GM23338 (cell line): Measurements from ENCODE around the gene MYO18B. TPM values are rescaled to one million over a fixed set of nuclear protein-coding genes. Genes with fewer than 3 reads are reported as not detected.

Source experiments
- ATAC-seq: fragments of 200-7000 bp; cut with Tn5 transposase; 3 replicates; pipeline ENCODE4 v1.9.1; 2020
- DNase-seq: peaks from one replicate; pipeline ENCODE4 v3.0.0-alpha.2; 2015; ENCODE audit warnings: low spot score
- H2AFZ ChIP-seq: fragments of 200-600 bp; sonication (generic); 2 replicates; pipeline ENCODE4 v1.8.0; 2016; ENCODE audit warnings: antibody characterized with exemption, mild to moderate bottlenecking, moderate library complexity
- H3F3A ChIP-seq: fragments of 200-600 bp; sonication (generic); replicated peaks from 2 replicates; pipeline ENCODE4 v1.8.0; 2017; ENCODE audit warnings: antibody characterized with exemption, mixed run types, low read depth
- H3K27ac ChIP-seq: fragments of 200-600 bp; sonication (generic); 2 replicates; pipeline ENCODE4 v1.6.1; 2016; ENCODE audit warnings: low read depth
- H3K27me3 ChIP-seq: fragments of 200-600 bp; sonication (generic); 2 replicates; pipeline ENCODE4 v1.8.0; 2016; ENCODE audit warnings: mild to moderate bottlenecking, mixed run types, moderate library complexity; ENCODE audit not compliant: insufficient read depth
- H3K36me3 ChIP-seq: fragments of 200-600 bp; sonication (generic); 2 replicates; pipeline ENCODE4 v1.8.0; 2016; ENCODE audit warnings: mild to moderate bottlenecking; ENCODE audit not compliant: insufficient read depth
- H3K4me1 ChIP-seq: fragments of 200-600 bp; sonication (generic); 2 replicates; pipeline ENCODE4 v1.8.0; 2016; ENCODE audit warnings: mild to moderate bottlenecking, moderate library complexity; ENCODE audit not compliant: insufficient read depth
- H3K4me2 ChIP-seq: fragments of 200-600 bp; sonication (generic); 2 replicates; pipeline ENCODE4 v1.7.1; 2017; ENCODE audit warnings: mixed run types
- H3K4me3 ChIP-seq: fragments of 200-600 bp; sonication (generic); 2 replicates; pipeline ENCODE4 v1.6.1; 2016; ENCODE audit warnings: mixed run types
- H3K79me2 ChIP-seq: fragments of 200-600 bp; sonication (generic); replicated peaks from 2 replicates; pipeline ENCODE4 v1.8.0; 2017; ENCODE audit warnings: mild to moderate bottlenecking; ENCODE audit not compliant: insufficient read depth
- H3K9me2 ChIP-seq: fragments of 200-600 bp; sonication (generic); 2 replicates; pipeline ENCODE4 v1.8.0; 2017; ENCODE audit not compliant: insufficient read depth
- H4K20me1 ChIP-seq: fragments of 200-600 bp; sonication (generic); replicated peaks from 2 replicates; pipeline ENCODE4 v1.8.0; 2017; ENCODE audit warnings: mild to moderate bottlenecking; ENCODE audit not compliant: insufficient read depth
- H3K27ac Mint-ChIP-seq: 2 replicates; pipeline ENCODE4 v1.8.0; 2020; ENCODE audit warnings: inconsistent platforms, mild to moderate bottlenecking, moderate library complexity, mixed read lengths
- H3K27me3 Mint-ChIP-seq: 3 replicates; pipeline ENCODE4 v1.8.0; 2022; ENCODE audit warnings: low read depth, mild to moderate bottlenecking, moderate library complexity, mixed read lengths, inconsistent platforms; ENCODE audit not compliant: insufficient read depth, poor library complexity
- H3K36me3 Mint-ChIP-seq: 3 replicates; pipeline ENCODE4 v1.8.0; 2021; ENCODE audit warnings: low read depth, mild to moderate bottlenecking, inconsistent platforms, moderate library complexity, mixed read lengths
- H3K4me1 Mint-ChIP-seq: 3 replicates; pipeline ENCODE4 v1.8.0; 2020; ENCODE audit warnings: mild to moderate bottlenecking, inconsistent platforms, mixed read lengths
- H3K4me3 Mint-ChIP-seq: 3 replicates; pipeline ENCODE4 v1.8.0; 2021; ENCODE audit warnings: moderate library complexity, mild to moderate bottlenecking, inconsistent platforms, mixed read lengths
- H3K9me3 Mint-ChIP-seq: 3 replicates; pipeline ENCODE4 v1.8.0; 2020; ENCODE audit warnings: moderate library complexity, mild to moderate bottlenecking, inconsistent platforms, mixed read lengths
- CREB1 ChIP-seq: fragments of 250-450 bp; sonication (Bioruptor Pico); IDR thresholded peaks from 2 replicates; pipeline ENCODE4 v1.5.0; 2020; ENCODE audit warnings: low read depth, mild to moderate bottlenecking, moderate library complexity
- EZH2 ChIP-seq: fragments of 200-600 bp; sonication (generic); IDR thresholded peaks from one replicate; pipeline ENCODE4 v1.8.0; 2017; ENCODE audit warnings: antibody characterized with exemption, mild to moderate bottlenecking, low read depth; ENCODE audit not compliant: unreplicated experiment
- EZH2phosphoT487 ChIP-seq: fragments of 200-600 bp; sonication (generic); IDR thresholded peaks from one replicate; pipeline ENCODE4 v1.8.1; 2018; ENCODE audit warnings: antibody characterized with exemption; ENCODE audit not compliant: unreplicated experiment
- JUNB ChIP-seq: IDR thresholded peaks from one replicate; pipeline ENCODE4 v1.6.1; 2016; ENCODE audit warnings: antibody characterized with exemption; ENCODE audit not compliant: unreplicated experiment
- NANOG ChIP-seq: IDR thresholded peaks from 2 replicates; pipeline ENCODE4 v1.6.1; 2016; ENCODE audit warnings: antibody characterized with exemption, borderline replicate concordance
- POLR2AphosphoS5 ChIP-seq: IDR thresholded peaks from 2 replicates; pipeline ENCODE4 v1.6.1; 2016; ENCODE audit warnings: antibody characterized with exemption, low read depth
- REST ChIP-seq: IDR thresholded peaks from one replicate; pipeline ENCODE4 v1.6.1; 2018; ENCODE audit warnings: antibody characterized with exemption; ENCODE audit not compliant: unreplicated experiment
- STAT1 ChIP-seq: IDR thresholded peaks from one replicate; pipeline ENCODE4 v1.6.1; 2016; ENCODE audit warnings: antibody characterized with exemption; ENCODE audit not compliant: unreplicated experiment
- ZNF114 ChIP-seq: fragments of 250-450 bp; sonication (Bioruptor Pico); IDR thresholded peaks from 2 replicates; pipeline ENCODE4 v1.5.0; 2020; ENCODE audit warnings: mild to moderate bottlenecking, moderate library complexity
- ZNF331 ChIP-seq: fragments of 250-450 bp; sonication (Bioruptor Pico); IDR thresholded peaks from 2 replicates; pipeline ENCODE4 v1.5.0; 2020; ENCODE audit warnings: low read depth, mild to moderate bottlenecking, moderate library complexity
- polyA plus RNA-seq: library from polyadenylated mRNA; unstranded; fragments of >200 nt; fragmentation: Nextera tagmentation; extraction: Ambion mirVana; gene quantifications from 2 replicates; pipeline ENCODE4 v1.2.1, GENCODE V29; 2016
- total RNA-seq: library from RNA; depleted of rRNA; stranded (reverse); fragments of >200 nt; shearing (Covaris generic); gene quantifications from 2 replicates; pipeline ENCODE4 v1.2.3, GENCODE V29; 2014
- TF ChIP-seq, protein P1 (sequence below), 2 experiments: fragments of 200-600 bp in 1 of 2; sonication (generic) in 1 of 2; conservative IDR thresholded peaks; 2 replicates each; pipeline versions ENCODE4 v1.5.1 to v1.6.1; 2016 to 2017; ENCODE audit warnings: antibody characterized with exemption in 2 of 2, low read depth in 2 of 2, mild to moderate bottlenecking in 2 of 2, moderate library complexity in 1 of 2
- TF ChIP-seq, protein P2 (sequence below): IDR thresholded peaks from 2 replicates; pipeline ENCODE4 v1.6.1; 2016; ENCODE audit warnings: antibody characterized with exemption
- TF ChIP-seq, protein P3 (sequence below): fragments of 250-450 bp; sonication (Bioruptor Pico); IDR thresholded peaks from 2 replicates; pipeline ENCODE4 v1.5.0; 2020; ENCODE audit warnings: mild to moderate bottlenecking, moderate library complexity

MYO18B gene
- total and polyA plus RNA-seq, 2 experiments from 2014 or later, result 0.36 to 0.45 TPM

DNA sequence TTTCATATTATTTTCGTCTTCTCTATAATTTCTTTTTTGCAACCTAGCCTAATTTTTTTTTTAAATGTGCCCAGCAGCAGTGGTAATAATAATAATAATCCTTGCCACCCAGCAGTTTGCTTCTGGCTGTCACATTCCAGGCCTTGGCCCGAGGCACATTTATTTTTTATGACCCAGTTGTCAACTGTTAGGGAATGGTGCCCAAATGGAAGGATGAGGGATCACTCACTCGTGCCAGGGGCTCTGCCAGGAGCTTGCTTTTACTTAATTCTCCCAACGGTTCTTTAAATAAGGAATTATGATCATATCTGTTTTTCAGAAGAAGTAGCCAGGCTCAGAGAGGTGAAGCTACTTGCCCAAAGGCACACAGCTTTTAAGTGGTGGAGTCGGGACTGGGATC, 49.6 kb downstream of the MYO18B start:
- Histone ChIP-seq H3K4me1 (peaks cover 6% of the 10 kb centered on the region; the same call in 1 of the 2 replicates), H3K79me2 (no peaks in the 10 kb centered on the region), H3K27me3 (no peaks in the 10 kb centered on the region), H3K27ac (no peak overlapping the region), H2AFZ (no peak overlapping the region), H3K4me2 (no peak overlapping the region), H3K4me3 (no peak overlapping the region), H4K20me1 (no peaks in the 10 kb centered on the region), H3K9me2 (no peaks in the 10 kb centered on the region), H3F3A (no peaks in the 10 kb centered on the region), H3K36me3 (no peaks in the 10 kb centered on the region)
- no peak for DNase-seq
- no peak overlapping the region for H3K4me3 Mint-ChIP-seq
- no peaks in the 10 kb centered on the region; the same call in 2 of the 3 replicates for H3K9me3 Mint-ChIP-seq
- H3K27ac Mint-ChIP-seq, result no peak overlapping the region
- ATAC-seq, result no peak
- TF ChIP-seq ZNF114 (CRISPR knock-in tag) (no peak), NANOG (no peak), CREB1 (CRISPR knock-in tag) (no peak), ZNF331 (CRISPR knock-in tag) (no peak), REST (no peak), EZH2 (no peak), EZH2phosphoT487 (no peak), STAT1 (no peak), JUNB (no peak), POLR2AphosphoS5 (no peak)
- TF ChIP-seq, protein P1, sequence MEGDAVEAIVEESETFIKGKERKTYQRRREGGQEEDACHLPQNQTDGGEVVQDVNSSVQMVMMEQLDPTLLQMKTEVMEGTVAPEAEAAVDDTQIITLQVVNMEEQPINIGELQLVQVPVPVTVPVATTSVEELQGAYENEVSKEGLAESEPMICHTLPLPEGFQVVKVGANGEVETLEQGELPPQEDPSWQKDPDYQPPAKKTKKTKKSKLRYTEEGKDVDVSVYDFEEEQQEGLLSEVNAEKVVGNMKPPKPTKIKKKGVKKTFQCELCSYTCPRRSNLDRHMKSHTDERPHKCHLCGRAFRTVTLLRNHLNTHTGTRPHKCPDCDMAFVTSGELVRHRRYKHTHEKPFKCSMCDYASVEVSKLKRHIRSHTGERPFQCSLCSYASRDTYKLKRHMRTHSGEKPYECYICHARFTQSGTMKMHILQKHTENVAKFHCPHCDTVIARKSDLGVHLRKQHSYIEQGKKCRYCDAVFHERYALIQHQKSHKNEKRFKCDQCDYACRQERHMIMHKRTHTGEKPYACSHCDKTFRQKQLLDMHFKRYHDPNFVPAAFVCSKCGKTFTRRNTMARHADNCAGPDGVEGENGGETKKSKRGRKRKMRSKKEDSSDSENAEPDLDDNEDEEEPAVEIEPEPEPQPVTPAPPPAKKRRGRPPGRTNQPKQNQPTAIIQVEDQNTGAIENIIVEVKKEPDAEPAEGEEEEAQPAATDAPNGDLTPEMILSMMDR (conservative IDR thresholded peaks at IDR 0.05; ENCODE audit: low read depth in 2 of 2), result no peak
- TF ChIP-seq, protein P2, sequence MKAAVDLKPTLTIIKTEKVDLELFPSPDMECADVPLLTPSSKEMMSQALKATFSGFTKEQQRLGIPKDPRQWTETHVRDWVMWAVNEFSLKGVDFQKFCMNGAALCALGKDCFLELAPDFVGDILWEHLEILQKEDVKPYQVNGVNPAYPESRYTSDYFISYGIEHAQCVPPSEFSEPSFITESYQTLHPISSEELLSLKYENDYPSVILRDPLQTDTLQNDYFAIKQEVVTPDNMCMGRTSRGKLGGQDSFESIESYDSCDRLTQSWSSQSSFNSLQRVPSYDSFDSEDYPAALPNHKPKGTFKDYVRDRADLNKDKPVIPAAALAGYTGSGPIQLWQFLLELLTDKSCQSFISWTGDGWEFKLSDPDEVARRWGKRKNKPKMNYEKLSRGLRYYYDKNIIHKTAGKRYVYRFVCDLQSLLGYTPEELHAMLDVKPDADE, result no peak
- TF ChIP-seq, protein P3, sequence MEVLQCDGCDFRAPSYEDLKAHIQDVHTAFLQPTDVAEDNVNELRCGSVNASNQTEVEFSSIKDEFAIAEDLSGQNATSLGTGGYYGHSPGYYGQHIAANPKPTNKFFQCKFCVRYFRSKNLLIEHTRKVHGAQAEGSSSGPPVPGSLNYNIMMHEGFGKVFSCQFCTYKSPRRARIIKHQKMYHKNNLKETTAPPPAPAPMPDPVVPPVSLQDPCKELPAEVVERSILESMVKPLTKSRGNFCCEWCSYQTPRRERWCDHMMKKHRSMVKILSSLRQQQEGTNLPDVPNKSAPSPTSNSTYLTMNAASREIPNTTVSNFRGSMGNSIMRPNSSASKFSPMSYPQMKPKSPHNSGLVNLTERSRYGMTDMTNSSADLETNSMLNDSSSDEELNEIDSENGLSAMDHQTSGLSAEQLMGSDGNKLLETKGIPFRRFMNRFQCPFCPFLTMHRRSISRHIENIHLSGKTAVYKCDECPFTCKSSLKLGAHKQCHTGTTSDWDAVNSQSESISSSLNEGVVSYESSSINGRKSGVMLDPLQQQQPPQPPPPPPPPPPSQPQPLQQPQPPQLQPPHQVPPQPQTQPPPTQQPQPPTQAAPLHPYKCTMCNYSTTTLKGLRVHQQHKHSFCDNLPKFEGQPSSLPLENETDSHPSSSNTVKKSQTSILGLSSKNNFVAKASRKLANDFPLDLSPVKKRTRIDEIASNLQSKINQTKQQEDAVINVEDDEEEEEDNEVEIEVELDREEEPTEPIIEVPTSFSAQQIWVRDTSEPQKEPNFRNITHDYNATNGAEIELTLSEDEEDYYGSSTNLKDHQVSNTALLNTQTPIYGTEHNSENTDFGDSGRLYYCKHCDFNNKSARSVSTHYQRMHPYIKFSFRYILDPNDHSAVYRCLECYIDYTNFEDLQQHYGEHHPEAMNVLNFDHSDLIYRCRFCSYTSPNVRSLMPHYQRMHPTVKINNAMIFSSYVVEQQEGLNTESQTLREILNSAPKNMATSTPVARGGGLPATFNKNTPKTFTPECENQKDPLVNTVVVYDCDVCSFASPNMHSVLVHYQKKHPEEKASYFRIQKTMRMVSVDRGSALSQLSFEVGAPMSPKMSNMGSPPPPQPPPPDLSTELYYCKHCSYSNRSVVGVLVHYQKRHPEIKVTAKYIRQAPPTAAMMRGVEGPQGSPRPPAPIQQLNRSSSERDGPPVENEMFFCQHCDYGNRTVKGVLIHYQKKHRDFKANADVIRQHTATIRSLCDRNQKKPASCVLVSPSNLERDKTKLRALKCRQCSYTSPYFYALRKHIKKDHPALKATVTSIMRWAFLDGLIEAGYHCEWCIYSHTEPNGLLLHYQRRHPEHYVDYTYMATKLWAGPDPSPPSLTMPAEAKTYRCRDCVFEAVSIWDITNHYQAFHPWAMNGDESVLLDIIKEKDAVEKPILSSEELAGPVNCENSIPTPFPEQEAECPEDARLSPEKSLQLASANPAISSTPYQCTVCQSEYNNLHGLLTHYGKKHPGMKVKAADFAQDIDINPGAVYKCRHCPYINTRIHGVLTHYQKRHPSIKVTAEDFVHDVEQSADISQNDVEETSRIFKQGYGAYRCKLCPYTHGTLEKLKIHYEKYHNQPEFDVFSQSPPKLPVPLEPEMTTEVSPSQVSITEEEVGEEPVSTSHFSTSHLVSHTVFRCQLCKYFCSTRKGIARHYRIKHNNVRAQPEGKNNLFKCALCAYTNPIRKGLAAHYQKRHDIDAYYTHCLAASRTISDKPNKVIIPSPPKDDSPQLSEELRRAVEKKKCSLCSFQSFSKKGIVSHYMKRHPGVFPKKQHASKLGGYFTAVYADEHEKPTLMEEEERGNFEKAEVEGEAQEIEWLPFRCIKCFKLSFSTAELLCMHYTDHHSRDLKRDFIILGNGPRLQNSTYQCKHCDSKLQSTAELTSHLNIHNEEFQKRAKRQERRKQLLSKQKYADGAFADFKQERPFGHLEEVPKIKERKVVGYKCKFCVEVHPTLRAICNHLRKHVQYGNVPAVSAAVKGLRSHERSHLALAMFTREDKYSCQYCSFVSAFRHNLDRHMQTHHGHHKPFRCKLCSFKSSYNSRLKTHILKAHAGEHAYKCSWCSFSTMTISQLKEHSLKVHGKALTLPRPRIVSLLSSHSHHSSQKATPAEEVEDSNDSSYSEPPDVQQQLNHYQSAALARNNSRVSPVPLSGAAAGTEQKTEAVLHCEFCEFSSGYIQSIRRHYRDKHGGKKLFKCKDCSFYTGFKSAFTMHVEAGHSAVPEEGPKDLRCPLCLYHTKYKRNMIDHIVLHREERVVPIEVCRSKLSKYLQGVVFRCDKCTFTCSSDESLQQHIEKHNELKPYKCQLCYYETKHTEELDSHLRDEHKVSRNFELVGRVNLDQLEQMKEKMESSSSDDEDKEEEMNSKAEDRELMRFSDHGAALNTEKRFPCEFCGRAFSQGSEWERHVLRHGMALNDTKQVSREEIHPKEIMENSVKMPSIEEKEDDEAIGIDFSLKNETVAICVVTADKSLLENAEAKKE (CRISPR knock-in tag), result no peak
- peaks cover 10% of the 10 kb centered on the region; the same call in 2 of the 3 replicates for H3K4me1 Mint-ChIP-seq
- peaks cover 5% of the 10 kb centered on the region for H3K27me3 Mint-ChIP-seq
- no peaks in the 10 kb centered on the region for H3K36me3 Mint-ChIP-seq
